CD8-positive, alpha-beta memory T cell (primary cell): ENCODE results near the gene TASL. TPM values are rescaled to one million over a fixed set of nuclear protein-coding genes. Genes with fewer than 3 reads are reported as not detected.
A peak's percentile ranks its signal among the peaks of the same experiment; 100 is the strongest.

Source experiments
- CTCF ChIA-PET: fragments of 350-600 bp; sonication (Branson Sonifier 250); formaldehyde crosslinking; loops from one replicate; lab custom pipeline; 2021; ENCODE audit warnings: antibody characterized with exemption; lab: Charles Lee
- POLR2A ChIA-PET: fragments of 350-600 bp; sonication (Branson Sonifier 250); formaldehyde crosslinking; loops from one replicate; lab custom pipeline; 2021; ENCODE audit warnings: antibody characterized with exemption; lab: Charles Lee
- DNase-seq, 5 donors: peaks; one replicate each; pipeline versions ENCODE4 v3.0.0 to v3.0.0-alpha.2; 2020 to 2022; ENCODE audit warnings: mixed read lengths in 1 of 5
- H3K27ac ChIP-seq: one replicate; pipeline ENCODE4 v1.7.0; 2013; ENCODE audit warnings: low read depth, mild to moderate bottlenecking, low read length, moderate library complexity
- H3K27me3 ChIP-seq: 2 replicates; pipeline ENCODE4 v1.7.0; 2013; ENCODE audit warnings: low read length, mild to moderate bottlenecking; ENCODE audit not compliant: insufficient read depth, poor library complexity, severe bottlenecking
- H3K36me3 ChIP-seq: 2 replicates; pipeline ENCODE4 v1.7.0; 2013; ENCODE audit warnings: mild to moderate bottlenecking, low read length, moderate library complexity; ENCODE audit not compliant: insufficient read depth
- H3K4me1 ChIP-seq: 2 replicates; pipeline ENCODE4 v1.7.0; 2013; ENCODE audit warnings: mild to moderate bottlenecking, low read length, moderate library complexity; ENCODE audit not compliant: insufficient read depth
- H3K4me3 ChIP-seq: 2 replicates; pipeline ENCODE4 v1.7.0; 2013; ENCODE audit warnings: mild to moderate bottlenecking, low read length
- H3K9me3 ChIP-seq: 2 replicates; pipeline ENCODE4 v1.7.0; 2013; ENCODE audit warnings: mild to moderate bottlenecking, low read length
- H3K27ac Mint-ChIP-seq, 8 donors: one replicate each; pipeline ENCODE4 v1.8.0; 2020 to 2021; ENCODE audit warnings: mixed read lengths in 8 of 8, mild to moderate bottlenecking in 6 of 8, inconsistent platforms in 3 of 8, moderate library complexity in 3 of 8
- H3K27me3 Mint-ChIP-seq, 2 donors: one replicate each; pipeline ENCODE4 v1.8.0; 2020 to 2021; ENCODE audit warnings: mixed read lengths in 2 of 2, mild to moderate bottlenecking in 1 of 2, moderate library complexity in 1 of 2
- H3K36me3 Mint-ChIP-seq, 3 donors: one replicate each; pipeline ENCODE4 v1.8.0; 2020 to 2021; ENCODE audit warnings: mixed read lengths in 3 of 3, inconsistent platforms in 1 of 3, mild to moderate bottlenecking in 1 of 3
- H3K4me1 Mint-ChIP-seq, 3 donors: one replicate each; pipeline ENCODE4 v1.8.0; 2020 to 2021; ENCODE audit warnings: mixed read lengths in 3 of 3, inconsistent platforms in 1 of 3, mild to moderate bottlenecking in 1 of 3
- H3K4me3 Mint-ChIP-seq, 7 donors: one replicate each; pipeline ENCODE4 v1.8.0; 2020 to 2021; ENCODE audit warnings: mixed read lengths in 7 of 7, mild to moderate bottlenecking in 6 of 7, moderate library complexity in 4 of 7, inconsistent platforms in 2 of 7
- H3K9me3 Mint-ChIP-seq, 5 donors: one replicate each; pipeline ENCODE4 v1.8.0; 2020 to 2022; ENCODE audit warnings: mixed read lengths in 5 of 5, mild to moderate bottlenecking in 3 of 5, moderate library complexity in 2 of 5, inconsistent platforms in 1 of 5
- polyA plus RNA-seq: library from polyadenylated mRNA; unstranded; fragments of 300-500 nt; fragmentation: Illumina TruSeq; gene quantifications from one replicate; pipeline ENCODE4 v1.2.3, GENCODE V29; 2021
- total RNA-seq, 2 experiments: library from RNA; stranded (reverse); gene quantifications; one replicate each; pipeline ENCODE4 v1.2.3, GENCODE V29; 2021

The TASL gene, protein sequence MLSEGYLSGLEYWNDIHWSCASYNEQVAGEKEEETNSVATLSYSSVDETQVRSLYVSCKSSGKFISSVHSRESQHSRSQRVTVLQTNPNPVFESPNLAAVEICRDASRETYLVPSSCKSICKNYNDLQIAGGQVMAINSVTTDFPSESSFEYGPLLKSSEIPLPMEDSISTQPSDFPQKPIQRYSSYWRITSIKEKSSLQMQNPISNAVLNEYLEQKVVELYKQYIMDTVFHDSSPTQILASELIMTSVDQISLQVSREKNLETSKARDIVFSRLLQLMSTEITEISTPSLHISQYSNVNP
- total RNA-seq (1 to 10 TPM; 1.2 to 1.5 TPM), polyA plus RNA-seq (1.2 TPM)

GRCh38 chrX:30577362-30577991 lies at the start of gene TASL:
TSS of gene TASL (minus strand) at chrX:30577766. CDS start at chrX:30560355, 17,411 bp downstream.
- H3K27ac Mint-ChIP-seq: peak within 1 kb of the TSS; percentile 34 to 94 (median 79)
- H3K9me3 ChIP-seq: no peaks in the 10 kb centered on the region
- POLR2A ChIA-PET: no interaction called here
- peak within 1 kb of the TSS; percentile 52 for H3K4me3 ChIP-seq
- peak in 2 of 5 donors; percentile 36 to 50 for DNase-seq
- no peaks in the 10 kb centered on the region for H3K27me3 Mint-ChIP-seq
- H3K27ac ChIP-seq: peak within 1 kb of the TSS; percentile 26
- H3K4me1 ChIP-seq: no peaks in the 10 kb centered on the region
- peaks cover 8 to 26% (median 18%) of the 10 kb centered on the region in 3 donors for H3K4me1 Mint-ChIP-seq
- no peaks in the 10 kb centered on the region for H3K9me3 Mint-ChIP-seq
- no peaks in the 10 kb centered on the region for H3K27me3 ChIP-seq
- H3K36me3 ChIP-seq: no peaks in the 10 kb centered on the region
- CTCF ChIA-PET: no interaction called here
- peak within 1 kb of the TSS; percentile 81 to 89 (median 87) for H3K4me3 Mint-ChIP-seq
- peaks cover 0 to 2% (median 0%) of the 10 kb centered on the region in 3 donors for H3K36me3 Mint-ChIP-seq

- ChIA-PET POLR2A (no interaction called here), CTCF (no interaction called here)
- H3K4me1 ChIP-seq: no peaks in the 10 kb centered on the region
- H3K4me3 ChIP-seq: no peak overlapping the region
- Mint-ChIP-seq H3K9me3 (peaks cover 0 to 18% (median 9%) of the 10 kb centered on the region in 5 donors), H3K36me3 (peaks cover 0 to 5% (median 2%) of the 10 kb centered on the region in 3 donors), H3K27me3 (peaks cover 0 to 2% of the 10 kb centered on the region in 2 donors), H3K4me1 (no peaks in the 10 kb centered on the region), H3K27ac (no peak overlapping the region), H3K4me3 (no peak overlapping the region)
- no peak overlapping the region for H3K27ac ChIP-seq
- H3K9me3 ChIP-seq: no peaks in the 10 kb centered on the region
- no peaks in the 10 kb centered on the region for H3K36me3 ChIP-seq
- DNase-seq: no peak
- H3K27me3 ChIP-seq: no peaks in the 10 kb centered on the region
These were observed 48.8 kb upstream of the TASL start for GRCh38 chrX:30626402-30626801.

GRCh38 chrX:30622361-30622760 lies 44.8 kb upstream of the TASL start:
- ChIA-PET POLR2A (no interaction called here), CTCF (no interaction called here)
- H3K4me3 ChIP-seq: no peak overlapping the region
- Mint-ChIP-seq H3K4me1 (no peaks in the 10 kb centered on the region), H3K9me3 (peaks cover 0 to 27% (median 17%) of the 10 kb centered on the region in 5 donors), H3K27ac (no peak overlapping the region), H3K27me3 (peaks cover 4 to 7% of the 10 kb centered on the region in 2 donors), H3K4me3 (no peak overlapping the region), H3K36me3 (peaks cover 0 to 10% (median 5%) of the 10 kb centered on the region in 3 donors)
- H3K27ac ChIP-seq: no peak overlapping the region
- no peaks in the 10 kb centered on the region for H3K27me3 ChIP-seq
- H3K36me3 ChIP-seq: no peaks in the 10 kb centered on the region
- no peaks in the 10 kb centered on the region for H3K4me1 ChIP-seq
- no peaks in the 10 kb centered on the region for H3K9me3 ChIP-seq
- DNase-seq: no peak

DNA sequence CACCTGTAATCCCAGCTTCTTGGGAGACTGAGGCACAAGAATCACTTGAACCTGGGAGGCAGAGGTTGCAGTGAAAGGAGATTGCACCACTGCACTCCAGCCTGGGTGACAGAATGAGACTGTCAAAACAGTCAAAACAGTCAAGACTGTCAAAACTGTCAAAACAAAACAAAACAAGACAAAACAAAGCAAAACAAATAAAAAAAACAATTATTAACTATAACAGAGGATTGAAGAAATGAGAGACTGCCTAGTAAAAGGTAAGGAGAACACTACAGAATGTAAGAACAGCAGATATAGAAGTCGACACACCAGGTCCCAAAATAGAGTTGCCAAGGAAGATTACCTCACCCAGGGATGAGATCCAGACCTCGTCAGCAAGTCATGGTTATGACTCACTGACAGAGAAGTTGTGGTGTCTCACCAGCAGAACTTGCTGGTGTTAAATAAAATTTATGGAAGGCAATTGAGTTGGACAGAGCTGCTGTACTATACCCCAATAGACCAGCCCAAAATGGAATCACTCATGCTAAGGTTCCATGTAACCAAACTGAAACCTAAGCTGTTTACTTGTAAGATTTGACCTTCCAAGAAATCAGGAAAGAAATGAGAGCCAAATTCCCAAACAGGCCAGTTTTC lies 43.5 kb upstream of the TASL start:
- CTCF ChIA-PET: no interaction called here
- Histone ChIP-seq H3K27ac (no peak overlapping the region), H3K4me1 (no peaks in the 10 kb centered on the region), H3K36me3 (no peaks in the 10 kb centered on the region), H3K9me3 (no peaks in the 10 kb centered on the region), H3K4me3 (no peak overlapping the region), H3K27me3 (no peaks in the 10 kb centered on the region)
- no peak overlapping the region for H3K4me3 Mint-ChIP-seq
- peaks cover 0 to 27% (median 17%) of the 10 kb centered on the region in 5 donors for H3K9me3 Mint-ChIP-seq
- peaks cover 4 to 11% of the 10 kb centered on the region in 2 donors for H3K27me3 Mint-ChIP-seq
- peaks cover 0 to 10% (median 5%) of the 10 kb centered on the region in 3 donors for H3K36me3 Mint-ChIP-seq
- no peak for DNase-seq
- H3K4me1 Mint-ChIP-seq: no peaks in the 10 kb centered on the region
- POLR2A ChIA-PET: no interaction called here
- no peak overlapping the region for H3K27ac Mint-ChIP-seq

DNA sequence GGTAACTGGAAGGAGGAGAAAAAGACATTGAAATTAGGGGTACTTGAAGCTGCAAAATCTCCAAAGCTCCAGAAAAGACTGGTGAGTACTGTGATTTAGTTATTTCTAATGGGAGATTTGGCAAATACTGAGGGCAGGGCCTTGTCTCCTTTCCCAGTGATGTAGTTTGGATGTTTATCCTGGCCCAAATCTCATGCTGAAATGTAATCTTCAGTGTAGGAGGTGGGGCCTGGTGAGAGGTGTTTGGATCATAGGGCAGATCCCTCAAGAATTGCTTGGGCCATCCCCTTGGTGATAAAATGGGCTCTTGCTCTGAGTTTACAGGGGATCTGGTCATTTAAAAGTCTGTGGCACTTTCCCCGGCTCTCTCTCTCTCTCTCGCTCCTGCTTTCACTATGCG lies 42.6 kb upstream of the TASL start:
- no peak overlapping the region for H3K4me3 ChIP-seq
- Mint-ChIP-seq H3K4me3 (no peak overlapping the region), H3K4me1 (no peaks in the 10 kb centered on the region), H3K36me3 (peaks cover 0 to 10% (median 5%) of the 10 kb centered on the region in 3 donors), H3K27ac (no peak overlapping the region), H3K27me3 (peaks cover 4 to 11% of the 10 kb centered on the region in 2 donors), H3K9me3 (peaks cover 0 to 27% (median 17%) of the 10 kb centered on the region in 5 donors)
- no peaks in the 10 kb centered on the region for H3K9me3 ChIP-seq
- no peaks in the 10 kb centered on the region for H3K36me3 ChIP-seq
- H3K27ac ChIP-seq: no peak overlapping the region
- H3K4me1 ChIP-seq: no peaks in the 10 kb centered on the region
- DNase-seq: no peak
- ChIA-PET CTCF (no interaction called here), POLR2A (no interaction called here)
- no peaks in the 10 kb centered on the region for H3K27me3 ChIP-seq

GRCh38 chrX:30618160-30618765 lies 40.7 kb upstream of the TASL start:
- Histone ChIP-seq H3K9me3 (no peaks in the 10 kb centered on the region), H3K27me3 (no peaks in the 10 kb centered on the region), H3K4me1 (no peaks in the 10 kb centered on the region), H3K27ac (no peak overlapping the region), H3K36me3 (no peaks in the 10 kb centered on the region), H3K4me3 (no peak overlapping the region)
- CTCF ChIA-PET: no interaction called here
- Mint-ChIP-seq H3K4me3 (no peak overlapping the region), H3K27me3 (peaks cover 4 to 14% of the 10 kb centered on the region in 2 donors), H3K36me3 (peaks cover 0 to 10% (median 5%) of the 10 kb centered on the region in 3 donors), H3K4me1 (no peaks in the 10 kb centered on the region), H3K9me3 (peaks cover 0 to 24% (median 17%) of the 10 kb centered on the region in 5 donors), H3K27ac (no peak overlapping the region)
- DNase-seq: no peak
- POLR2A ChIA-PET: no interaction called here

GRCh38 chrX:30615229-30615628 lies 37.7 kb upstream of the TASL start:
- peaks cover 0 to 4% (median 0%) of the 10 kb centered on the region in 5 donors for H3K9me3 Mint-ChIP-seq
- no peaks in the 10 kb centered on the region for H3K36me3 Mint-ChIP-seq
- H3K36me3 ChIP-seq: no peaks in the 10 kb centered on the region
- POLR2A ChIA-PET: no interaction called here
- CTCF ChIA-PET: no interaction called here
- H3K4me3 Mint-ChIP-seq: no peak overlapping the region
- H3K27me3 ChIP-seq: no peaks in the 10 kb centered on the region
- no peak overlapping the region for H3K27ac Mint-ChIP-seq
- no peak for DNase-seq
- H3K4me1 ChIP-seq: no peaks in the 10 kb centered on the region
- peaks cover 0 to 10% of the 10 kb centered on the region in 2 donors for H3K27me3 Mint-ChIP-seq
- no peak overlapping the region for H3K27ac ChIP-seq
- H3K4me3 ChIP-seq: no peak overlapping the region
- H3K4me1 Mint-ChIP-seq: no peaks in the 10 kb centered on the region
- H3K9me3 ChIP-seq: no peaks in the 10 kb centered on the region
